Measurements from ENCODE around the gene GNG5.
A peak's percentile ranks its signal among the peaks of the same experiment; 100 is the strongest.
"Not testable (repeated sequence)": the region's sequence is repeated elsewhere in the genome, so short reads cannot be mapped to it uniquely, and the experiment has no call there.

Gene GNG5

DNA sequence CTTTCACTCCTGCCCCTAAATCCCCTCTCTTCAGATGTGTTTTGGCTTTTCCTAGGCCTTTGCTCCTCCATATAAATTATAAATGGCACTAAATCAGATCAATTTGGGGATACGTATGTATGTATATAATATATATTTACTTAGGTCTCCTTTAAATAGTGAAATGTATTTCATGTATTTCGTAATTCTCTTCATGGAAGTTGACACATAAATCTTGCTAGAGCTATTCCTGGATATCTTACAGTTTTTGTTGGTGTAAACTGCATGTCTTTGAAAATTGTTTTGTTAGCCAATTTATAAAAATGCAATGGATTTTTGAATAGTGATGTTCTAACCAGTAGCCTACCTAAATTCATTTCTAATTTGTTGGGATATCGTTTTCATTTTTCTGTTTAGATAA lies 18.3 kb downstream of the GNG5 start:
- DNase-seq (ENCODE audit: low read depth) = no peak

DNA sequence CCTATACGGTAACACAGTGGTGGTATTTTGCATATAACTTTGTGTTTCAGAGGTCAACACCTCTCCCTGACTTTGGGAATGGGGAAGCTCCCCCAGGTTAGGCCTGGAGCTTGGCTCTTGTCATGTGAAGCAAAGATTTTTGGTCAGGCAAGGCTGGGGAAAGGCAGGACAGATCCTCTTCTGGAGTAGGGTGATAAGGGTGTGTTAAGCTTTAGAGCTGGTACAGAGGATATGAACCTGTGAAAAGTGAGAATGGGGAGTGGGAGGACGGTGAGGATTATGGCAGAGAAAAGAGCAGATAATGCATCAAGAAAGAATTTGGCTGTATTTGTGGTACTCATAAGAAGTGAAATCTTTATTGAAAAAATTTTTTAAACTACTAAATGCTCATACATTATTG lies 25.1 kb downstream of the GNG5 start:
- no peak for DNase-seq (ENCODE audit: low read depth)

DNA sequence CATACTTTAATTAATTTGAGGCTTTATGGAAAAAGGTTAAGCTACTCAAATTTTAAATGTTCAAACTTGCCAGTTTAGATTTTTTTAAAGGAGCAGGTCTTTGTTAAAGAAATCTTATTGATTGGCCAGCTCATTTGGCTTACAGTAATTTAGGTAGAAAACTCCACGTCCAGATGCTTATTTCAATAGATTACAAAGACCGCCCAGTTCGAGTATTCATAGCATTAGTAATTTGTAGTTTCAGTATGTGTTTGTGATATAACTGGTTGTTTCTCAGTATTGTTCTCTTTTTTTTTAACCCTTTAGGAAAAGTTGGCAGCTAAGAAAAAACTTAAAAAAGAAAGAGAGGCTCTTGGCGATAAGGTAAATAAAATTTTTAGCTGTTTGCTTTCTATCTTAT lies 25.7 kb downstream of the GNG5 start:
- DNase-seq (ENCODE audit: low read depth) = no peak

DNA sequence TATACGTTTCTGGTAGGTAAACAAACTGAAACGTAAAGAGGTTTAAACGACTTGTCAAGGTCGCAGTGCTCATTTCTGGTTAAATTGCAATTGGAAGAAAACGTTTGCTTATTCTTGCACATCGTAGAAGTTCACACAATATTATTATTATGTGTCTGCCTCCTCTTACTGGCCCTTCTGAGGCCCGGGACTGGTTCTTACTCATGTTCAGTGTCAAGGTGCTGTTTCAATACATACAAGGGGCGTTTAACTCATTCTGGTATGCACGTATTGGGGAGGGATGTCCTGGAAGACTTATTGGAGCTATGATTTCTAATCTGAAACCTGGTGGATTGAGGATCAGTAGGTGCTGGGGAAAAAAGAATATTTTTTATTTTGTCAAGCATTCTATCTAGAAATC lies 26.4 kb downstream of the GNG5 start:
- DNase-seq (ENCODE audit: low read depth) = no peak

DNA sequence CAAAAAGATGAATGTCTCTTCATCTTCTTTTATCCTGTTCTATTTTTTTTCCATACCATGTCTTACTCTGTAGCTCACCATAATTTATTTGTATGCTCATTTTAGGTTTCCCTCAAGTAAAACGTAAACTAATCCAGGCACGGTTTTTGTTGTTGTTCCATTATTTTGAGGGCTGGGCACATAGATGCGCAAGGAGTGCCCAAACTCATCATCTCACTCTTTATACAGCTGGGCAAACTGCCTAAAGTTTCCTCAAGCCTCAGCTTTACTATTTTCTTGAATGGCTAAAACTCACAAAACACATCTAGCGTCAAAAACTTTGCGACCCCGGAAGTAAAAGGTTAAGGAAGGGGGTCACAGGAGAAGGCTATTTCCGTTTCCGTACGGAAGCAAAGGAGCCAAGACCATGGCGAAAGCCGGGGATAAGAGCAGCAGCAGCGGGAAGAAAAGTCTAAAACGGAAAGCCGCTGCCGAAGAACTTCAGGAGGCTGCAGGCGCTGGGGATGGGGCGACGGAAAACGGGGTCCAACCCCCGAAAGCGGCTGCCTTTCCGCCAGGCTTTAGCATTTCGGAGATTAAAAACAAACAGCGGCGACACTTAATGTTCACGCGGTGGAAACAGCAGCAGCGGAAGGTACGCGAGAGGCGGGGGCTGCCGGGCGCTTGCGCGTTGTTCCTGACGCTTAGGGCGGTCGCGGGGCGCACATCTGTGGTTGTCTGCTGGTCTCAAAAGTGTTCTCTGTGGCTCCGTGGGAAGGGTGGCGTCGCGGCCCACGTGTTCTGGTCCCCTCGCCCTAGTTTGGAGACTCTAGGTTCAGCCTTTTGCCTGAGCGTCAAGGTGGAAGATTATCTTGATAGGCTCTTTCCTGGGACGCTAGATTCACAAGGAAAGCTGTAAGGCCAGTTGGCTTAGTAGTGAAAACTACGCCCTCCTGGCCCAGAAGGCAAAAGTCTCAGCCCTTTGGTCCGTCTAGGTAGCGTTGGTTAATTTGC lies 27.2 kb downstream of the GNG5 start, which contains the start of gene RPF1:
TSS of gene RPF1 (plus strand) at position 391 of the 993 bp plus-strand sequence. CDS start at position 407, 16 bp downstream.
- peak; percentile 49 for DNase-seq (ENCODE audit: low read depth)

DNA sequence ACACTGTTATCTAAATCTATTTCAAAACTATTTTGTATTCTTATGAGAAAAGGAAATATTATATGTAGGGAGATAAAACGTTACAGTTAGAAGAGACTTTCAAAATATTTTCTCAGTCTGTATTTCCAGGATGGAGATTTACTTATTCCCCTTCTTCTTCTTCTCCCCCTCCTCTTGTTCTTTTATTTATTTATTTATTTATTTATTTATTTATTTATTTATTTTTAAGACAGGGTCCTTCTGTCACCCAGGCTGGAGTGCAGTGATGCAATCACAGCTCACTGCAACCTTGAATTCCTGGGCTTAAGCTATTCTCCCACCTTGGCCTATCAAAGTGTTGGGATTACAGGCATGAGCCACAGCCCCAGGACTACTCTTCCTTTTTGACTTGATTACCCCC lies 30.2 kb downstream of the GNG5 start:
- no peak for DNase-seq (ENCODE audit: low read depth)

DNA sequence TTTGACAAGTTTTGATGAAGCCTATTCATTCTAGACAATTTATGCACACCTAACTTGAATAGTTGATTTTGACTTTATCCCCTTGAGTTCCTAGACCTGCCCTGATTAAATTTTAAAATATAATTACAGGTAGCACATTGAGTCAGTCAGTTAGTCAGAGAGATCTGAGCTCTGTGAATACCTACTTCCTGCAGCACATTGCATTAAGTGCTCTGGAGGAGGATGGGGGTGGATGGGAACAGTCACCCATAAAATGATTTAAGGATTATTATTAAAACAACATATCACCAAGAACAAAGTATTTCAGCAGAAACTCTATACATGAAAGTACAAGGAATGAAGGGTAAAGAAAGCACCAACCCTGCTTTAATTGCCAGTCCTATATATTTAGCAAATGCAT lies 39.1 kb downstream of the GNG5 start:
- DNase-seq (ENCODE audit: low read depth) = no peak

DNA sequence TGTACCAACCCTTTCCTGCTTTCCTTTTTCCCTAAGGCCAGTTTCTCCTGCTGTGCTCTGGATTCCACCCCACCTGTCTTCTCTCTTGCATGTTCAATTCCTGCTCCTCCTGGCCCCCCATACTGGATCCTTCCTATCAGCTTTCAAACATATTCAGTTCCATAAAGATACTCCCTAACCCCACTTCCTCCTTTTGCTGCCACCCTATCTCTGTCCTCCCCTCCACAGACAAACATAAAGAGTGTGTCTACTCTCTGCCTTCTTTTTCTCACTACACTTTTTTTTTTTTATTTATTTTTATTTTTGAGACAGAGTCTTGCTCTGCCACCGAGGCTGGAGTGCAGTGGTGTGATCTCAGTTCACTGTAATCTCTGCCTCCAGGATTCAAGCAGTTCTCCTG lies 44.3 kb downstream of the GNG5 start:
- DNase-seq (ENCODE audit: low read depth) = no peak

DNA sequence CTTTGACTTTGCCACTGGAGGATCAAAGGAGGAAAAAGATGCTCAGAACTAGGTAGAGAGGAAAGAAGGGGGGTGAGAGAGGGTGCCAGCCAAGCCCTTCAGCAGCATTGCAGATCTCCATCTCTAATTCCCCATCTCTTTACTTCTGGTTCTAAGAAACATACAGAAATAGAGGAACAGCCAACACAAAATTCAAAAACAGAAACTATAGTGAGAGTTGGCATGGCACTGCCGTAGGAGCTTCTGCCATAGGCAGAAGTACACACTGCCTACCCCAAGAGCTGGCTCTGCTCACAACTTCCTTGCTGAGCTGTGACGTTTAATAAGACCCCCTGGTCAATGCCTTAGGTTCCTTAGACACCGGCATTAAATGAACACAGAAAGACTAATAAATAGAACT lies 53.9 kb downstream of the GNG5 start:
- DNase-seq (ENCODE audit: low read depth) = no peak

DNA sequence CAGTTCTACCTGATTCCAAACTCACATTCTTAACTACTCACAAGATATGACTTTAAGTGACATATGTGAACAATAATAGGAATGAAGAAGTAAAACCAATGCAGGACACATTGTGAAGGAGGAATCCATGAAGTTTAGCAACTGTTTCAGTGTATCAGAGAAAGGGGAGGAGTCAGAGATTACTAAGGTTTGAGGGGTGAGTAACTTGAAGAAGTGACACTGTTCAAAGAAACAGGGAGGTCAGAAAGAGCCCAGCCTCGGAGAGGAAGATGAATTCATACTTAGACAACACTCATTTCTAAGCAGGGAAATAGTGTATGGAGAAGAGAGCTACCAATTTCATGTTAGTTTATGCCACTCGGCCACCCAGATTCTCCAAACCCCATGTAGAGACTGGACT lies 55.5 kb downstream of the GNG5 start:
- DNase-seq (ENCODE audit: low read depth) = no peak

DNA sequence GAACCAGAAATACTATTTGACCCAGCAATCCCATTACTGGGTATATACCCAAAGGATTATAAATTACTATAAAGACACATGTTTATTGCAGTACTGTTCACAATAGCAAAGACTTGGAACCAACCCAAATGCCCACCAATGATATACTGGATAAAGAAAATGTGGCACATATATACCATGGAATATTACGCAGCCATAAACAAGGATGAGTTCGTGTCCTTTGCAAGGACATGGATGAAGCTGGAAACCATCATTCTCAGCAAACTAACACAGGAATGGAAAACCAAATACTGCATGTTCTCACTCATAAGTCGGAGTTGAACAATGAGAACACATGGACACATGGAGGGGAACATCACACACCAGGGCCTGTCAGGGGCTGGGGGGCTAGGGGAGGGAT lies 57.7 kb downstream of the GNG5 start:
- DNase-seq (ENCODE audit: low read depth) = not testable (repeated sequence)
